OCI-LY7 (cell line): Measurements from ENCODE around the gene NR5A1. TPM values are rescaled to one million over a fixed set of nuclear protein-coding genes. Genes with fewer than 3 reads are reported as not detected.

ENCODE experiments used
- BruUV-seq: library from RNA; stranded (reverse); fragments of 400-500 nt; replicated peaks from 2 replicates; lab custom pipeline; 2021; lab: Mats Ljungman, UMichigan
- CTCF ChIA-PET: fragments of 300-600 bp; sonication (Branson Sonifier 250); formaldehyde crosslinking; loops from one replicate; lab custom pipeline; 2022; ENCODE audit warnings: antibody characterized with exemption; ENCODE audit not compliant: unreplicated experiment; lab: Charles Lee
- POLR2A ChIA-PET: fragments of 300-600 bp; sonication (Branson Sonifier 250); formaldehyde crosslinking; loops from one replicate; lab custom pipeline; 2022; ENCODE audit warnings: antibody characterized with exemption; lab: Charles Lee
- DNase-seq: peaks from one replicate; pipeline ENCODE4 v3.0.0-alpha.2; 2015; ENCODE audit warnings: low spot score
- H2AFZ ChIP-seq: fragments of 200-600 bp; sonication (generic), shearing (Covaris generic); 2 replicates; pipeline ENCODE4 v1.6.1; 2014; ENCODE audit warnings: mild to moderate bottlenecking, antibody characterized with exemption, low read length, moderate library complexity
- H3K27ac ChIP-seq: fragments of 200-600 bp; sonication (generic); 2 replicates; pipeline ENCODE4 v1.5.1; 2014; ENCODE audit warnings: mixed run types, low read depth, mild to moderate bottlenecking, moderate library complexity, low read length, inconsistent platforms; ENCODE audit not compliant: poor library complexity, severe bottlenecking
- H3K36me3 ChIP-seq: fragments of 200-600 bp; sonication (generic); 2 replicates; pipeline ENCODE4 v1.6.1; 2014; ENCODE audit warnings: mild to moderate bottlenecking, antibody characterized with exemption, low read length, moderate library complexity, mixed read lengths; ENCODE audit not compliant: insufficient read depth
- H3K4me1 ChIP-seq: fragments of 200-600 bp; sonication (generic); 2 replicates; pipeline ENCODE4 v1.5.1; 2014; ENCODE audit warnings: mild to moderate bottlenecking, low read length; ENCODE audit not compliant: insufficient read depth, poor library complexity, severe bottlenecking
- H3K4me2 ChIP-seq: fragments of 200-600 bp; sonication (generic); 2 replicates; pipeline ENCODE4 v1.6.1; 2014; ENCODE audit warnings: mild to moderate bottlenecking, low read length
- H3K4me3 ChIP-seq: fragments of 200-600 bp; sonication (generic); 2 replicates; pipeline ENCODE4 v1.5.1; 2014; ENCODE audit warnings: mild to moderate bottlenecking, low read depth, low read length; ENCODE audit not compliant: poor library complexity, severe bottlenecking
- H3K79me2 ChIP-seq: fragments of 200-600 bp; sonication (generic); 2 replicates; pipeline ENCODE4 v1.6.1; 2016; ENCODE audit warnings: low read depth, mild to moderate bottlenecking, low read length, moderate library complexity, mixed read lengths; ENCODE audit not compliant: insufficient read depth
- H3K9me2 ChIP-seq: fragments of 200-600 bp; sonication (generic); 2 replicates; pipeline ENCODE4 v1.6.1; 2016; ENCODE audit warnings: mild to moderate bottlenecking, low read length, mixed read lengths; ENCODE audit not compliant: insufficient read depth
- H3K9me3 ChIP-seq: fragments of 200-600 bp; sonication (generic); 2 replicates; pipeline ENCODE4 v1.6.1; 2014; ENCODE audit warnings: mild to moderate bottlenecking, mixed run types, low read length, mixed read lengths
- H4K20me1 ChIP-seq: fragments of 200-600 bp; sonication (generic); 2 replicates; pipeline ENCODE4 v1.6.1; 2014; ENCODE audit warnings: mild to moderate bottlenecking, antibody characterized with exemption, low read length, moderate library complexity, mixed read lengths; ENCODE audit not compliant: insufficient read depth
- CTCF ChIP-seq: fragments of 200-600 bp; sonication (generic); conservative IDR thresholded peaks from 2 replicates; pipeline ENCODE4 v1.5.1; 2014; ENCODE audit warnings: mild to moderate bottlenecking, antibody characterized with exemption, low read length, moderate library complexity, mixed read lengths
- EZH2phosphoT487 ChIP-seq: fragments of 200-600 bp; sonication (generic); IDR thresholded peaks from 2 replicates; pipeline ENCODE4 v1.6.1; 2018; ENCODE audit warnings: low read depth, borderline replicate concordance, mild to moderate bottlenecking, mixed run types, antibody characterized with exemption, low read length, moderate library complexity, mixed read lengths
- intact Hi-C: fragments of 100-400 bp; cut with micrococcal nuclease; formaldehyde crosslinking; loops from one replicate; pipeline ENCODE4 v1.10.0; 2022; ENCODE audit not compliant: unreplicated experiment
- total RNA-seq, 2 experiments: library from RNA; depleted of rRNA in 1 of 2; stranded (reverse); fragments of >200 nt in 1 of 2; shearing (Covaris generic) in 1 of 2; gene quantifications; 2 replicates each; pipeline ENCODE4 v1.2.3, GENCODE V29; 2014 to 2022

The NR5A1 gene
- total RNA-seq, 2 experiments from 2014 or later = not detected

GRCh38 chr9:124456341-124457078 lies 50.7 kb downstream of the NR5A1 start:
- no peaks in the 10 kb centered on the region for H3K4me1 ChIP-seq
- TF ChIP-seq CTCF = no peak
- no peak for TF ChIP-seq EZH2phosphoT487
- no peaks in the 10 kb centered on the region for H3K9me2 ChIP-seq
- H3K4me2 ChIP-seq = no peak overlapping the region
- no peak overlapping the region for H3K27ac ChIP-seq
- no peak overlapping the region for H2AFZ ChIP-seq
- ChIA-PET CTCF (no interaction called here), POLR2A (interaction anchor here (0.6 kb wide), 1 partner anchor 320 kb away, joined by 3 read pairs; no protein-coding TSS in a partner anchor)
- no peaks in the 10 kb centered on the region for H3K36me3 ChIP-seq
- BruUV-seq = no TSS peak
- H4K20me1 ChIP-seq = no peaks in the 10 kb centered on the region
- H3K79me2 ChIP-seq = no peaks in the 10 kb centered on the region
- intact Hi-C loops = no loop called here
- no peaks in the 10 kb centered on the region for H3K9me3 ChIP-seq
- no peak for DNase-seq
- H3K4me3 ChIP-seq = no peak overlapping the region

GRCh38 chr9:124455820-124456219 lies 51.4 kb downstream of the NR5A1 start:
- DNase-seq = no peak
- no peak overlapping the region for H3K27ac ChIP-seq
- H3K36me3 ChIP-seq = no peaks in the 10 kb centered on the region
- no peaks in the 10 kb centered on the region for H3K9me3 ChIP-seq
- H3K4me1 ChIP-seq = no peaks in the 10 kb centered on the region
- no peaks in the 10 kb centered on the region for H3K9me2 ChIP-seq
- TF ChIP-seq CTCF (no peak), EZH2phosphoT487 (no peak)
- no peaks in the 10 kb centered on the region for H4K20me1 ChIP-seq
- intact Hi-C loops = no loop called here
- no peak overlapping the region for H3K4me2 ChIP-seq
- H3K79me2 ChIP-seq = no peaks in the 10 kb centered on the region
- CTCF ChIA-PET = interaction anchor here (0.6 kb wide), 1 partner anchor 100 kb away, joined by 3 read pairs; no protein-coding TSS in a partner anchor
- H2AFZ ChIP-seq = no peak overlapping the region
- POLR2A ChIA-PET = no interaction called here
- no peak overlapping the region for H3K4me3 ChIP-seq
- BruUV-seq = no TSS peak

GRCh38 chr9:124454791-124455443 lies 52.3 kb downstream of the NR5A1 start:
- H3K4me2 ChIP-seq = no peak overlapping the region
- DNase-seq = no peak
- H3K36me3 ChIP-seq = no peaks in the 10 kb centered on the region
- ChIA-PET POLR2A (no interaction called here), CTCF (no interaction called here)
- no peaks in the 10 kb centered on the region for H4K20me1 ChIP-seq
- no peak overlapping the region for H3K4me3 ChIP-seq
- no TSS peak for BruUV-seq
- no peak overlapping the region for H2AFZ ChIP-seq
- no peaks in the 10 kb centered on the region for H3K79me2 ChIP-seq
- no peaks in the 10 kb centered on the region for H3K9me2 ChIP-seq
- intact Hi-C loops = no loop called here
- no peak overlapping the region for H3K27ac ChIP-seq
- no peaks in the 10 kb centered on the region for H3K9me3 ChIP-seq
- no peaks in the 10 kb centered on the region for H3K4me1 ChIP-seq
- no peak for TF ChIP-seq CTCF
- TF ChIP-seq EZH2phosphoT487 = no peak
